HepG2 (cell line): ENCODE measurements around the gene SLC23A3. TPM values are rescaled to one million over a fixed set of nuclear protein-coding genes. Genes with fewer than 3 reads are reported as not detected.

Experiments used
- CENPT ChIP-seq: sonication (generic); formaldehyde crosslinking; IDR thresholded peaks from 2 replicates; pipeline ENCODE4 v1.8.0; 2022; ENCODE audit warnings: low read depth, mild to moderate bottlenecking, moderate library complexity, missing genetic modification reagents
- CSRNP1 ChIP-seq: sonication (generic); formaldehyde crosslinking; IDR thresholded peaks from 2 replicates; pipeline ENCODE4 v1.8.1; 2023; ENCODE audit warnings: mild to moderate bottlenecking, missing genetic modification reagents
- CTCF ChIP-seq: sonication (generic); formaldehyde crosslinking; IDR thresholded peaks from 2 replicates; pipeline ENCODE4 v1.5.0; 2020; ENCODE audit warnings: mild to moderate bottlenecking, missing genetic modification reagents, moderate library complexity
- E2F1 ChIP-seq: sonication (generic); formaldehyde crosslinking; IDR thresholded peaks from 2 replicates; pipeline ENCODE4 v1.5.0; 2020; ENCODE audit warnings: missing genetic modification reagents
- FOXK2 ChIP-seq: fragments of 450-650 bp; IDR thresholded peaks from 2 replicates; pipeline ENCODE4 v1.6.1; 2016
- FOXP1 ChIP-seq, 2 experiments: fragments of 450-650 bp in 1 of 2; IDR thresholded peaks; 2 replicates each; pipeline ENCODE4 v1.6.1; 2017 to 2018; ENCODE audit warnings: antibody characterized with exemption in 1 of 2
- GMEB2 ChIP-seq: IDR thresholded peaks from 2 replicates; pipeline ENCODE4 v1.6.1; 2016; ENCODE audit warnings: missing biosample characterization, missing genetic modification reagents, low read depth
- KLF6 ChIP-seq: IDR thresholded peaks from 2 replicates; pipeline ENCODE4 v1.8.0; 2016; ENCODE audit warnings: missing biosample characterization, missing genetic modification reagents
- MAFF ChIP-seq: IDR thresholded peaks from 2 replicates; pipeline ENCODE4 v1.6.1; 2011; ENCODE audit warnings: low read depth, low read length, improper control_type of control experiment
- MBNL3 ChIP-seq: fragments of 250-450 bp; sonication (Bioruptor Pico); conservative IDR thresholded peaks from 2 replicates; pipeline ENCODE4 v1.8.0; 2022; ENCODE audit warnings: mild to moderate bottlenecking, inconsistent platforms
- PHB2 ChIP-seq: fragments of 450-650 bp; IDR thresholded peaks from 2 replicates; pipeline ENCODE4 v1.6.1; 2018; ENCODE audit not compliant: partially characterized antibody
- RFXANK ChIP-seq: IDR thresholded peaks from 2 replicates; pipeline ENCODE4 v1.6.1; 2016
- RFXAP ChIP-seq: sonication (generic); formaldehyde crosslinking; IDR thresholded peaks from 2 replicates; pipeline ENCODE4 v1.4.0; 2020; ENCODE audit warnings: missing genetic modification reagents, borderline replicate concordance
- SMARCE1 ChIP-seq: fragments of 450-650 bp; IDR thresholded peaks from 2 replicates; pipeline ENCODE4 v1.6.1; 2017; ENCODE audit warnings: borderline replicate concordance
- ZBTB20 ChIP-seq: sonication (generic); formaldehyde crosslinking; IDR thresholded peaks from 2 replicates; pipeline ENCODE4 v1.8.1; 2023; ENCODE audit warnings: missing genetic modification reagents, low read depth, mild to moderate bottlenecking, borderline replicate concordance
- ZBTB38 ChIP-seq: sonication (generic); formaldehyde crosslinking; IDR thresholded peaks from 2 replicates; pipeline ENCODE4 v1.5.1; 2020; ENCODE audit warnings: mild to moderate bottlenecking, missing genetic modification reagents
- ZFP82 ChIP-seq: sonication (generic); formaldehyde crosslinking; IDR thresholded peaks from 2 replicates; pipeline ENCODE4 v1.5.1; 2020; ENCODE audit warnings: mild to moderate bottlenecking, missing genetic modification reagents, borderline replicate concordance
- ZMYM3 ChIP-seq: sonication (generic); formaldehyde crosslinking; IDR thresholded peaks from 2 replicates; pipeline ENCODE4 v1.5.1; 2020; ENCODE audit warnings: mild to moderate bottlenecking, missing genetic modification reagents
- ZNF256 ChIP-seq: sonication (generic); formaldehyde crosslinking; conservative IDR thresholded peaks from 2 replicates; pipeline ENCODE4 v1.4.0; 2020; ENCODE audit warnings: missing genetic modification reagents
- ZNF264 ChIP-seq: sonication (generic); formaldehyde crosslinking; IDR thresholded peaks from 2 replicates; pipeline ENCODE4 v1.4.0; 2020; ENCODE audit warnings: missing genetic modification reagents
- ZNF317 ChIP-seq: sonication (generic); formaldehyde crosslinking; IDR thresholded peaks from 2 replicates; pipeline ENCODE4 v1.5.0; 2020; ENCODE audit warnings: mild to moderate bottlenecking, missing genetic modification reagents
- ZNF552 ChIP-seq: sonication (generic); formaldehyde crosslinking; IDR thresholded peaks from 2 replicates; pipeline ENCODE4 v1.9.0; 2022; ENCODE audit warnings: missing genetic modification reagents, mild to moderate bottlenecking, borderline replicate concordance
- ZNF562 ChIP-seq: sonication (generic); formaldehyde crosslinking; IDR thresholded peaks from 2 replicates; pipeline ENCODE4 v1.8.0; 2022; ENCODE audit warnings: missing genetic modification reagents, borderline replicate concordance
- ZNF770 ChIP-seq: sonication (generic); formaldehyde crosslinking; IDR thresholded peaks from 2 replicates; pipeline ENCODE4 v1.5.0; 2020; ENCODE audit warnings: mild to moderate bottlenecking, missing genetic modification reagents
- ZSCAN29 ChIP-seq: sonication (generic); formaldehyde crosslinking; conservative IDR thresholded peaks from 2 replicates; pipeline ENCODE4 v1.4.0; 2020; ENCODE audit warnings: mild to moderate bottlenecking, missing genetic modification reagents
- polyA plus RNA-seq, 8 experiments: library from polyadenylated mRNA; depleted of rRNA in 3 of 8; stranded (reverse) in 7 of 8; unstranded in 1 of 8; fragments of >200 nt; fragmentation: Illumina TruSeq in 4 of 8; extraction: Trizol in 4 of 8; gene quantifications; 2 replicates each; pipeline versions ENCODE4 v1.2.1 to v1.2.3, GENCODE V29; 2011 to 2016; ENCODE audit warnings: low read depth in 4 of 8, missing spikeins in 1 of 8, mixed read lengths in 1 of 8; ENCODE audit not compliant: insufficient read depth in 1 of 8
- total RNA-seq, 5 experiments: library from RNA; depleted of rRNA; stranded (reverse); fragments of >200 nt; fragmentation: Illumina TruSeq; extraction: Trizol; gene quantifications; 2 replicates each; pipeline ENCODE4 v1.2.3, GENCODE V29; 2016; ENCODE audit warnings: low read depth in 1 of 5

Gene SLC23A3
- total and polyA plus RNA-seq, 2 of the 13 experiments (the other 11 are each of a cell fraction or from before 2014, with no cell fraction given), result 0.38 to 0.78 TPM

- TF ChIP-seq FOXP1 (IDR thresholded peaks at IDR 0.05) (no peak), FOXP1 (CRISPR knock-in tag; IDR thresholded peaks at IDR 0.05) (no peak), CSRNP1 (no peak), MBNL3 (CRISPR knock-in tag) (no peak), KLF6 (CRISPR knock-in tag) (no peak), GMEB2 (CRISPR knock-in tag) (no peak), RFXAP (CRISPR knock-in tag) (no peak), CENPT (no peak), ZBTB20 (CRISPR knock-in tag) (no peak), ZFP82 (CRISPR knock-in tag) (no peak), ZNF317 (CRISPR knock-in tag) (no peak), MAFF (no peak), ZBTB38 (CRISPR knock-in tag) (no peak), SMARCE1 (no peak), ZNF562 (no peak), PHB2 (no peak), ZSCAN29 (CRISPR knock-in tag) (no peak), ZNF770 (CRISPR knock-in tag) (no peak), E2F1 (CRISPR knock-in tag) (no peak), RFXANK (CRISPR knock-in tag) (no peak), ZNF552 (CRISPR knock-in tag) (no peak), ZNF264 (no peak), CTCF (CRISPR knock-in tag) (peak; percentile 86), ZMYM3 (CRISPR knock-in tag) (no peak), FOXK2 (no peak), ZNF256 (no peak)
These were observed 14.7 kb downstream of the SLC23A3 start (continued) for GRCh38 chr2:219155054-219155644.
